Measurements from ENCODE around the gene GRIA3. TPM values are rescaled to one million over a fixed set of nuclear protein-coding genes. Genes with fewer than 3 reads are reported as not detected.

Gene GRIA3
- total RNA-seq, 1 experiment from 2014 or later: 3.8 TPM

DNA sequence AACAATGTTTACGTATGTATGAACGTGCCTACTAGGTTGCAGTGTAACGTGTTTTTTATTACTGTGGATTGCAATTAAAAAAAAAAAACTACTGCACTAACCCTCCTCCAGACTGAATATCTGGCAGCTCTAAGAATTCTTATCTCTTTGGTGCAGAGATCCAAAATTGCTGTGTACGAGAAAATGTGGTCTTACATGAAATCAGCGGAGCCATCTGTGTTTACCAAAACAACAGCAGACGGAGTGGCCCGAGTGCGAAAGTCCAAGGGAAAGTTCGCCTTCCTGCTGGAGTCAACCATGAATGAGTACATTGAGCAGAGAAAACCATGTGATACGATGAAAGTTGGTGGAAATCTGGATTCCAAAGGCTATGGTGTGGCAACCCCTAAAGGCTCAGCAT is 280.6 kb downstream of the GRIA3 start:
- H3K4me3 Mint-ChIP-seq: no peak overlapping the region
- H3K9me3 Mint-ChIP-seq: no peaks in the 10 kb centered on the region
- H3K36me3 Mint-ChIP-seq: no peaks in the 10 kb centered on the region

GRCh38 chrX:123468481-123468880 is 284.4 kb downstream of the GRIA3 start:
- H3K4me1 Mint-ChIP-seq: peaks cover 12% of the 10 kb centered on the region
- H3K27me3 Mint-ChIP-seq (ENCODE audit: low read depth): no peaks in the 10 kb centered on the region
- TF ChIP-seq FOXP1 (CRISPR knock-in tag; IDR thresholded peaks at IDR 0.05; ENCODE audit: borderline replicate concordance) (no peak), FOXK1 (CRISPR knock-in tag; IDR thresholded peaks at IDR 0.05) (no peak), EMX1 (CRISPR knock-in tag; IDR thresholded peaks at IDR 0.05) (no peak), NFATC4 (CRISPR knock-in tag; IDR thresholded peaks at IDR 0.05) (no peak), ZNF138 (CRISPR knock-in tag; conservative IDR thresholded peaks at IDR 0.05) (no peak), SOX15 (CRISPR knock-in tag; IDR thresholded peaks at IDR 0.05) (no peak), CTCF (IDR thresholded peaks at IDR 0.05) (no peak), E2F5 (CRISPR knock-in tag; IDR thresholded peaks at IDR 0.05) (no peak), ZBTB21 (CRISPR knock-in tag; IDR thresholded peaks at IDR 0.05; ENCODE audit: borderline replicate concordance) (no peak), JUN (CRISPR knock-in tag; IDR thresholded peaks at IDR 0.05) (no peak)
- TF ChIP-seq, protein P1, sequence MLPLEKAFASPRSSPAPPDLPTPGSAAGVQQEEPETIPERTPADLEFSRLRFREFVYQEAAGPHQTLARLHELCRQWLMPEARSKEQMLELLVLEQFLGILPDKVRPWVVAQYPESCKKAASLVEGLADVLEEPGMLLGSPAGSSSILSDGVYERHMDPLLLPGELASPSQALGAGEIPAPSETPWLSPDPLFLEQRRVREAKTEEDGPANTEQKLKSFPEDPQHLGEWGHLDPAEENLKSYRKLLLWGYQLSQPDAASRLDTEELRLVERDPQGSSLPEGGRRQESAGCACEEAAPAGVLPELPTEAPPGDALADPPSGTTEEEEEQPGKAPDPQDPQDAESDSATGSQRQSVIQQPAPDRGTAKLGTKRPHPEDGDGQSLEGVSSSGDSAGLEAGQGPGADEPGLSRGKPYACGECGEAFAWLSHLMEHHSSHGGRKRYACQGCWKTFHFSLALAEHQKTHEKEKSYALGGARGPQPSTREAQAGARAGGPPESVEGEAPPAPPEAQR (CRISPR knock-in tag; IDR thresholded peaks at IDR 0.05): no peak
- no peak overlapping the region for H3K4me3 Mint-ChIP-seq
- no peak for DNase-seq (ENCODE audit: low spot score)
- H3K27ac Mint-ChIP-seq: no peak overlapping the region
- ATAC-seq: no peak
- no peaks in the 10 kb centered on the region for H3K9me3 Mint-ChIP-seq
- ChIA-PET CTCF (no interaction called here), POLR2A (no interaction called here)
- H3K36me3 Mint-ChIP-seq: no peaks in the 10 kb centered on the region

More for the DNA sequence above, 280.6 kb downstream of the GRIA3 start:
- Mint-ChIP-seq H3K27ac (no peak overlapping the region), H3K27me3 (ENCODE audit: low read depth) (no peaks in the 10 kb centered on the region), H3K4me1 (peaks cover 12% of the 10 kb centered on the region)
- TF ChIP-seq E2F4 (CRISPR knock-in tag; IDR thresholded peaks at IDR 0.05; ENCODE audit: borderline replicate concordance, low read depth) (no peak), MLX (CRISPR knock-in tag; IDR thresholded peaks at IDR 0.05) (no peak)
- TF ChIP-seq, protein P2, sequence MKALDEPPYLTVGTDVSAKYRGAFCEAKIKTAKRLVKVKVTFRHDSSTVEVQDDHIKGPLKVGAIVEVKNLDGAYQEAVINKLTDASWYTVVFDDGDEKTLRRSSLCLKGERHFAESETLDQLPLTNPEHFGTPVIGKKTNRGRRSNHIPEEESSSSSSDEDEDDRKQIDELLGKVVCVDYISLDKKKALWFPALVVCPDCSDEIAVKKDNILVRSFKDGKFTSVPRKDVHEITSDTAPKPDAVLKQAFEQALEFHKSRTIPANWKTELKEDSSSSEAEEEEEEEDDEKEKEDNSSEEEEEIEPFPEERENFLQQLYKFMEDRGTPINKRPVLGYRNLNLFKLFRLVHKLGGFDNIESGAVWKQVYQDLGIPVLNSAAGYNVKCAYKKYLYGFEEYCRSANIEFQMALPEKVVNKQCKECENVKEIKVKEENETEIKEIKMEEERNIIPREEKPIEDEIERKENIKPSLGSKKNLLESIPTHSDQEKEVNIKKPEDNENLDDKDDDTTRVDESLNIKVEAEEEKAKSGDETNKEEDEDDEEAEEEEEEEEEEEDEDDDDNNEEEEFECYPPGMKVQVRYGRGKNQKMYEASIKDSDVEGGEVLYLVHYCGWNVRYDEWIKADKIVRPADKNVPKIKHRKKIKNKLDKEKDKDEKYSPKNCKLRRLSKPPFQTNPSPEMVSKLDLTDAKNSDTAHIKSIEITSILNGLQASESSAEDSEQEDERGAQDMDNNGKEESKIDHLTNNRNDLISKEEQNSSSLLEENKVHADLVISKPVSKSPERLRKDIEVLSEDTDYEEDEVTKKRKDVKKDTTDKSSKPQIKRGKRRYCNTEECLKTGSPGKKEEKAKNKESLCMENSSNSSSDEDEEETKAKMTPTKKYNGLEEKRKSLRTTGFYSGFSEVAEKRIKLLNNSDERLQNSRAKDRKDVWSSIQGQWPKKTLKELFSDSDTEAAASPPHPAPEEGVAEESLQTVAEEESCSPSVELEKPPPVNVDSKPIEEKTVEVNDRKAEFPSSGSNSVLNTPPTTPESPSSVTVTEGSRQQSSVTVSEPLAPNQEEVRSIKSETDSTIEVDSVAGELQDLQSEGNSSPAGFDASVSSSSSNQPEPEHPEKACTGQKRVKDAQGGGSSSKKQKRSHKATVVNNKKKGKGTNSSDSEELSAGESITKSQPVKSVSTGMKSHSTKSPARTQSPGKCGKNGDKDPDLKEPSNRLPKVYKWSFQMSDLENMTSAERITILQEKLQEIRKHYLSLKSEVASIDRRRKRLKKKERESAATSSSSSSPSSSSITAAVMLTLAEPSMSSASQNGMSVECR (CRISPR knock-in tag; IDR thresholded peaks at IDR 0.05; ENCODE audit: borderline replicate concordance): no peak
- ChIA-PET CTCF (no interaction called here), POLR2A (no interaction called here)
- ATAC-seq (no peak), DNase-seq (ENCODE audit: low spot score) (no peak)
